HepG2 (cell line): ENCODE measurements around the gene FMNL1. TPM values are rescaled to one million over a fixed set of nuclear protein-coding genes. Genes with fewer than 3 reads are reported as not detected.

Source experiments
- LCORL ChIP-seq, 2 experiments: fragments of 450-650 bp in 1 of 2; sonication (generic) in 1 of 2; formaldehyde crosslinking in 1 of 2; IDR thresholded peaks; 2 replicates each; pipeline versions ENCODE4 v1.5.0 to v1.6.1; 2017 to 2020; ENCODE audit warnings: antibody characterized with exemption in 1 of 2, missing genetic modification reagents in 1 of 2
- PITX1 ChIP-seq: sonication (generic); formaldehyde crosslinking; IDR thresholded peaks from 2 replicates; pipeline ENCODE4 v1.5.1; 2020; ENCODE audit warnings: mild to moderate bottlenecking, missing genetic modification reagents
- RNF2 ChIP-seq: fragments of 450-650 bp; conservative IDR thresholded peaks from 2 replicates; pipeline ENCODE4 v1.6.1; 2016; ENCODE audit warnings: low read depth
- SALL1 ChIP-seq: sonication (generic); formaldehyde crosslinking; IDR thresholded peaks from 2 replicates; pipeline ENCODE4 v1.8.0; 2022; ENCODE audit warnings: mild to moderate bottlenecking, missing genetic modification reagents
- TEAD3 ChIP-seq: optimal IDR thresholded peaks from 2 replicates; pipeline ENCODE3; 2016; ENCODE audit warnings: borderline replicate concordance
- TRIM24 ChIP-seq: sonication (generic); formaldehyde crosslinking; IDR thresholded peaks from 2 replicates; pipeline ENCODE4 v1.8.0; 2022; ENCODE audit warnings: mild to moderate bottlenecking, missing genetic modification reagents
- ZMYM4 ChIP-seq: sonication (generic); formaldehyde crosslinking; IDR thresholded peaks from 2 replicates; pipeline ENCODE4 v1.8.1; 2023; ENCODE audit warnings: mild to moderate bottlenecking, missing genetic modification reagents
- ZNF263 ChIP-seq: sonication (generic); formaldehyde crosslinking; IDR thresholded peaks from 2 replicates; pipeline ENCODE4 v1.4.0; 2020; ENCODE audit warnings: missing genetic modification reagents
- ZNF839 ChIP-seq: sonication (generic); formaldehyde crosslinking; IDR thresholded peaks from 2 replicates; pipeline ENCODE4 v1.4.0; 2020; ENCODE audit warnings: missing genetic modification reagents, mild to moderate bottlenecking, borderline replicate concordance
- polyA plus RNA-seq, 8 experiments: library from polyadenylated mRNA; depleted of rRNA in 3 of 8; stranded (reverse) in 7 of 8; unstranded in 1 of 8; fragments of >200 nt; fragmentation: Illumina TruSeq in 4 of 8; extraction: Trizol in 4 of 8; gene quantifications; 2 replicates each; pipeline versions ENCODE4 v1.2.1 to v1.2.3, GENCODE V29; 2011 to 2016; ENCODE audit warnings: low read depth in 4 of 8, missing spikeins in 1 of 8, mixed read lengths in 1 of 8; ENCODE audit not compliant: insufficient read depth in 1 of 8
- total RNA-seq, 5 experiments: library from RNA; depleted of rRNA; stranded (reverse); fragments of >200 nt; fragmentation: Illumina TruSeq; extraction: Trizol; gene quantifications; 2 replicates each; pipeline ENCODE4 v1.2.3, GENCODE V29; 2016; ENCODE audit warnings: low read depth in 1 of 5
- TF ChIP-seq, protein P1 (sequence below), 2 experiments: sonication (generic) in 1 of 2; formaldehyde crosslinking in 1 of 2; IDR thresholded peaks; 2 replicates each; pipeline versions ENCODE4 v1.4.0 to v1.6.1; 2018 to 2020; ENCODE audit warnings: missing genetic modification reagents in 2 of 2, borderline replicate concordance in 1 of 2, low read depth in 1 of 2, mild to moderate bottlenecking in 1 of 2, missing biosample characterization in 1 of 2
- TF ChIP-seq, protein P2 (sequence below): sonication (generic); formaldehyde crosslinking; IDR thresholded peaks from 2 replicates; pipeline ENCODE4 v1.4.0; 2020; ENCODE audit warnings: missing genetic modification reagents, borderline replicate concordance
- TF ChIP-seq, protein P3 (sequence below): sonication (generic); formaldehyde crosslinking; IDR thresholded peaks from 2 replicates; pipeline ENCODE4 v1.4.0; 2020; ENCODE audit warnings: mild to moderate bottlenecking, missing genetic modification reagents

The FMNL1 gene
- total and polyA plus RNA-seq, 2 of the 13 experiments (the other 11 are each of a cell fraction or from before 2014, with no cell fraction given), result 0.53 to 0.70 TPM

DNA sequence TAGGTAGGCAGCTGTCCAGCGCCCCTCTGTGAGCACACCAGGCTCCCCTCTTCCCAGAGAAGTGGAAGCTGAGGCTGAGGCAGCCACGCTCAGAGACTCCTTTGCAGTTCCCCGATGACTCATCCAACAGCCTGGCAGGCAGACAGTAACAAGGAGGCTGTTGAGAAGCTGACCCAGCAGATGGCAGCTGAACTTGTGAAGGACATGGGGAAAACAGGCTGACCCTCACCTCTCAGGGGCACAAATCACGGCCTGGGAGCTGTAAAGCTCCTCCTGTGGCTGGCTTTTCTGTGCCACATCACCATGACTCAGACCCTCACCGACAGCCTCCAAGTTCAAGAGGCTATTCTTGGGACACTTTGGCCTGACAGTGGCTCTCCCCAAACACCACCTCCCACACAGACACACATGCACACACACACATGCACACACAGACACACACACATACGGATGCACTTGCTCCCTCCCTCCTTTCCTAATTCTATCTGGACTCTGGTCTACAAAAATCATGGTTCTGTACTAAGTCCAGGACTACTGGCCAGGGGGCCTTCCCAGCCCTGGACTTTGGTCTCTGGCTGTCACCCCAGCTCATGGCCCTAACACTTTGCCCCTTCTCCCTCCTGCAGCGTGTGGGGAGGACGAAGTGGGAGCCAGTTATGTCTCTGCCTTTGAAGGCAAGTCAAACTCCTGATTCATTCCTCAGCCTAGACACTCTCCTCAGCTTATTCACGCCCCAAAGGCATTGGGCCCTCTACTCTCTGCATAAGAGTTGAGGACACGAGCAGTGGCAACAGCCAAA lies 71.9 kb downstream of the FMNL1 start (continued):
- TF ChIP-seq, protein P1, sequence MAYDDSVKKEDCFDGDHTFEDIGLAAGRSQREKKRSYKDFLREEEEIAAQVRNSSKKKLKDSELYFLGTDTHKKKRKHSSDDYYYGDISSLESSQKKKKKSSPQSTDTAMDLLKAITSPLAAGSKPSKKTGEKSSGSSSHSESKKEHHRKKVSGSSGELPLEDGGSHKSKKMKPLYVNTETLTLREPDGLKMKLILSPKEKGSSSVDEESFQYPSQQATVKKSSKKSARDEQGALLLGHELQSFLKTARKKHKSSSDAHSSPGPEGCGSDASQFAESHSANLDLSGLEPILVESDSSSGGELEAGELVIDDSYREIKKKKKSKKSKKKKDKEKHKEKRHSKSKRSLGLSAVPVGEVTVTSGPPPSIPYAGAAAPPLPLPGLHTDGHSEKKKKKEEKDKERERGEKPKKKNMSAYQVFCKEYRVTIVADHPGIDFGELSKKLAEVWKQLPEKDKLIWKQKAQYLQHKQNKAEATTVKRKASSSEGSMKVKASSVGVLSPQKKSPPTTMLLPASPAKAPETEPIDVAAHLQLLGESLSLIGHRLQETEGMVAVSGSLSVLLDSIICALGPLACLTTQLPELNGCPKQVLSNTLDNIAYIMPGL (CRISPR knock-in tag; IDR thresholded peaks at IDR 0.05; ENCODE audit: borderline replicate concordance in 1 of 2, low read depth in 1 of 2), result peak in 1 of 2 experiments; percentile 33; a peak in 1 of 4 replicates
- TF ChIP-seq ZNF263 (CRISPR knock-in tag) (peak; percentile 57), ZMYM4 (CRISPR knock-in tag) (peak; percentile 39; the same call in 1 of the 2 replicates), ZNF839 (CRISPR knock-in tag) (peak; percentile 14; the same call in 1 of the 2 replicates), PITX1 (CRISPR knock-in tag) (0 out of 2 replicates have a peak, but pooled peaks have one; percentile 58), LCORL (IDR thresholded peaks at IDR 0.05) (peak; percentile 61), LCORL (CRISPR knock-in tag; IDR thresholded peaks at IDR 0.05) (peak; percentile 67), SALL1 (CRISPR knock-in tag) (peak; percentile 81; the same call in 1 of the 2 replicates), TEAD3 (CRISPR knock-in tag) (peak; percentile 9), TRIM24 (peak; percentile 49; the same call in 1 of the 2 replicates), RNF2 (0 out of 2 replicates have a peak, but pooled peaks have one; percentile 48)
- TF ChIP-seq, protein P2, sequence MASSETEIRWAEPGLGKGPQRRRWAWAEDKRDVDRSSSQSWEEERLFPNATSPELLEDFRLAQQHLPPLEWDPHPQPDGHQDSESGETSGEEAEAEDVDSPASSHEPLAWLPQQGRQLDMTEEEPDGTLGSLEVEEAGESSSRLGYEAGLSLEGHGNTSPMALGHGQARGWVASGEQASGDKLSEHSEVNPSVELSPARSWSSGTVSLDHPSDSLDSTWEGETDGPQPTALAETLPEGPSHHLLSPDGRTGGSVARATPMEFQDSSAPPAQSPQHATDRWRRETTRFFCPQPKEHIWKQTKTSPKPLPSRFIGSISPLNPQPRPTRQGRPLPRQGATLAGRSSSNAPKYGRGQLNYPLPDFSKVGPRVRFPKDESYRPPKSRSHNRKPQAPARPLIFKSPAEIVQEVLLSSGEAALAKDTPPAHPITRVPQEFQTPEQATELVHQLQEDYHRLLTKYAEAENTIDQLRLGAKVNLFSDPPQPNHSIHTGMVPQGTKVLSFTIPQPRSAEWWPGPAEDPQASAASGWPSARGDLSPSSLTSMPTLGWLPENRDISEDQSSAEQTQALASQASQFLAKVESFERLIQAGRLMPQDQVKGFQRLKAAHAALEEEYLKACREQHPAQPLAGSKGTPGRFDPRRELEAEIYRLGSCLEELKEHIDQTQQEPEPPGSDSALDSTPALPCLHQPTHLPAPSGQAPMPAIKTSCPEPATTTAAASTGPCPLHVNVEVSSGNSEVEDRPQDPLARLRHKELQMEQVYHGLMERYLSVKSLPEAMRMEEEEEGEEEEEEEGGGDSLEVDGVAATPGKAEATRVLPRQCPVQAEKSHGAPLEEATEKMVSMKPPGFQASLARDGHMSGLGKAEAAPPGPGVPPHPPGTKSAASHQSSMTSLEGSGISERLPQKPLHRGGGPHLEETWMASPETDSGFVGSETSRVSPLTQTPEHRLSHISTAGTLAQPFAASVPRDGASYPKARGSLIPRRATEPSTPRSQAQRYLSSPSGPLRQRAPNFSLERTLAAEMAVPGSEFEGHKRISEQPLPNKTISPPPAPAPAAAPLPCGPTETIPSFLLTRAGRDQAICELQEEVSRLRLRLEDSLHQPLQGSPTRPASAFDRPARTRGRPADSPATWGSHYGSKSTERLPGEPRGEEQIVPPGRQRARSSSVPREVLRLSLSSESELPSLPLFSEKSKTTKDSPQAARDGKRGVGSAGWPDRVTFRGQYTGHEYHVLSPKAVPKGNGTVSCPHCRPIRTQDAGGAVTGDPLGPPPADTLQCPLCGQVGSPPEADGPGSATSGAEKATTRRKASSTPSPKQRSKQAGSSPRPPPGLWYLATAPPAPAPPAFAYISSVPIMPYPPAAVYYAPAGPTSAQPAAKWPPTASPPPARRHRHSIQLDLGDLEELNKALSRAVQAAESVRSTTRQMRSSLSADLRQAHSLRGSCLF (CRISPR knock-in tag), result no peak
- TF ChIP-seq, protein P3, sequence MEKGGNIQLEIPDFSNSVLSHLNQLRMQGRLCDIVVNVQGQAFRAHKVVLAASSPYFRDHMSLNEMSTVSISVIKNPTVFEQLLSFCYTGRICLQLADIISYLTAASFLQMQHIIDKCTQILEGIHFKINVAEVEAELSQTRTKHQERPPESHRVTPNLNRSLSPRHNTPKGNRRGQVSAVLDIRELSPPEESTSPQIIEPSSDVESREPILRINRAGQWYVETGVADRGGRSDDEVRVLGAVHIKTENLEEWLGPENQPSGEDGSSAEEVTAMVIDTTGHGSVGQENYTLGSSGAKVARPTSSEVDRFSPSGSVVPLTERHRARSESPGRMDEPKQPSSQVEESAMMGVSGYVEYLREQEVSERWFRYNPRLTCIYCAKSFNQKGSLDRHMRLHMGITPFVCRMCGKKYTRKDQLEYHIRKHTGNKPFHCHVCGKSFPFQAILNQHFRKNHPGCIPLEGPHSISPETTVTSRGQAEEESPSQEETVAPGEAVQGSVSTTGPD (CRISPR knock-in tag), result no peak
